HepG2 (cell line): ENCODE data around the gene MED13L.

Source experiments
- CTCF ChIP-seq: sonication (generic); formaldehyde crosslinking; IDR thresholded peaks from 2 replicates; pipeline ENCODE4 v1.5.0; 2020; ENCODE audit warnings: mild to moderate bottlenecking, missing genetic modification reagents, moderate library complexity
- HNRNPK ChIP-seq: fragments of 200-400 bp; formaldehyde crosslinking; IDR thresholded peaks from 2 replicates; pipeline ENCODE4 v1.6.1; 2018; ENCODE audit warnings: low read length, low read depth, moderate library complexity, mild to moderate bottlenecking; ENCODE audit not compliant: poor library complexity, severe bottlenecking
- IRF2 ChIP-seq: IDR thresholded peaks from 2 replicates; pipeline ENCODE4 v1.6.1; 2018; ENCODE audit warnings: missing genetic modification reagents, missing compliant biosample characterization
- MAFF ChIP-seq: IDR thresholded peaks from 2 replicates; pipeline ENCODE4 v1.6.1; 2011; ENCODE audit warnings: low read depth, low read length, improper control_type of control experiment
- MYC ChIP-seq: sonication (generic); formaldehyde crosslinking; IDR thresholded peaks from 2 replicates; pipeline ENCODE4 v1.9.0; 2021; ENCODE audit warnings: missing genetic modification reagents, borderline replicate concordance
- POLR2A ChIP-seq, 2 experiments: IDR thresholded peaks; 2 replicates each; pipeline ENCODE4 v1.6.1; 2011; ENCODE audit warnings: low read depth in 2 of 2, low read length in 2 of 2, mild to moderate bottlenecking in 1 of 2, moderate library complexity in 1 of 2; ENCODE audit not compliant: insufficient read depth in 1 of 2
- REL ChIP-seq: sonication (generic); formaldehyde crosslinking; conservative IDR thresholded peaks from 2 replicates; pipeline ENCODE4 v1.8.0; 2022; ENCODE audit warnings: mild to moderate bottlenecking, missing genetic modification reagents, moderate library complexity
- SRY ChIP-seq: sonication (generic); formaldehyde crosslinking; IDR thresholded peaks from 2 replicates; pipeline ENCODE4 v1.8.0; 2022; ENCODE audit warnings: mild to moderate bottlenecking, missing genetic modification reagents
- TERF1 ChIP-seq: sonication (generic); formaldehyde crosslinking; IDR thresholded peaks from 2 replicates; pipeline ENCODE4 v1.8.0; 2022; ENCODE audit warnings: mild to moderate bottlenecking, missing genetic modification reagents, moderate library complexity
- ZBTB44 ChIP-seq: sonication (generic); formaldehyde crosslinking; IDR thresholded peaks from 2 replicates; pipeline ENCODE4 v1.4.0; 2020; ENCODE audit warnings: missing genetic modification reagents
- ZNF510 ChIP-seq: sonication (generic); formaldehyde crosslinking; IDR thresholded peaks from 2 replicates; pipeline ENCODE4 v1.4.0; 2020; ENCODE audit warnings: low read depth, mild to moderate bottlenecking, missing genetic modification reagents
- TF ChIP-seq, protein P1 (sequence below): sonication (generic); formaldehyde crosslinking; IDR thresholded peaks from 2 replicates; pipeline ENCODE4 v1.4.0; 2020; ENCODE audit warnings: missing genetic modification reagents, borderline replicate concordance
- TF ChIP-seq, protein P2 (sequence below): sonication (generic); formaldehyde crosslinking; IDR thresholded peaks from 2 replicates; pipeline ENCODE4 v1.4.0; 2020; ENCODE audit warnings: mild to moderate bottlenecking, low read depth, missing genetic modification reagents

DNA sequence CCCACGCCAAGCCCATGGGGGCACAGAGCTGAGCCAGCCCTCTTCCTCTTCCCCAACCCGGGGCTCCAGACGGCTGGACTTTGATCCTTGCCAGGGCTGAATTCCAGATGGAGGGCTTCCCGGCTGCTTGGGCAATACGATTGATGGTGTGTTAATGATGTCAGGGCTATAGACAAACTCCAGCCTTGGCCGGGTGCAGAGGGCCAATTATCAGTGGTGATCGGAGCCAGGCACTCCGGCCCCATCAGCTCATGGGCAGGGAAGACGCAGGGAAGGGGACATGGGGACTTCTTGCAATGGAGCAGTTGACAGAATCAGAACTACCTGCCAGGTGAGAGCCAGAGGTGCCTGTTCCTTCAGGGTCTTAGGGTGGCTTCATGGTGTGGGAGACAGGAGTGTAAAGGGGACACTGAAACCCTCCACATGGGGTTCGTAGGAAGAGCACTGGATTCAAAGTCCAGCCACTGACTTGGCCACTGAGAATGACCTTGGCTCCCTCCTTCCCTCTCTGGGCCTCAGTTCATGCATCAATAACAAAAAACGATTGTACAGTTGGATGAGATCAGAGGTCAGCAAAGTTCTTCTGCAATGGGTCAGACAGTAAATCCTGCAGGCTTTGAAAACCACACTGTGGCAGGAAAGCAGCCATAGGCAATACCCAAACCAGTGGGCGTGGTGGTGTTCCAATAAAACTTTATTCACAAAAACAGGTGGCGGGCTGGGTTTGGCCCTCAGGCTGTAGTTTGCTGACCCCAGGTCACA is 333.7 kb downstream of the MED13L start:
- no peak for TF ChIP-seq ZNF510 (CRISPR knock-in tag)
- TF ChIP-seq CTCF, result no peak
- TF ChIP-seq ZBTB44 (CRISPR knock-in tag), result no peak
- TF ChIP-seq, protein P1, sequence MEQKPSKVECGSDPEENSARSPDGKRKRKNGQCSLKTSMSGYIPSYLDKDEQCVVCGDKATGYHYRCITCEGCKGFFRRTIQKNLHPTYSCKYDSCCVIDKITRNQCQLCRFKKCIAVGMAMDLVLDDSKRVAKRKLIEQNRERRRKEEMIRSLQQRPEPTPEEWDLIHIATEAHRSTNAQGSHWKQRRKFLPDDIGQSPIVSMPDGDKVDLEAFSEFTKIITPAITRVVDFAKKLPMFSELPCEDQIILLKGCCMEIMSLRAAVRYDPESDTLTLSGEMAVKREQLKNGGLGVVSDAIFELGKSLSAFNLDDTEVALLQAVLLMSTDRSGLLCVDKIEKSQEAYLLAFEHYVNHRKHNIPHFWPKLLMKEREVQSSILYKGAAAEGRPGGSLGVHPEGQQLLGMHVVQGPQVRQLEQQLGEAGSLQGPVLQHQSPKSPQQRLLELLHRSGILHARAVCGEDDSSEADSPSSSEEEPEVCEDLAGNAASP (CRISPR knock-in tag), result no peak
- 0 out of 2 replicates have a peak, but pooled peaks have one; percentile 15 for TF ChIP-seq MYC (CRISPR knock-in tag)
- no peak for TF ChIP-seq REL (CRISPR knock-in tag)
- TF ChIP-seq, protein P2, sequence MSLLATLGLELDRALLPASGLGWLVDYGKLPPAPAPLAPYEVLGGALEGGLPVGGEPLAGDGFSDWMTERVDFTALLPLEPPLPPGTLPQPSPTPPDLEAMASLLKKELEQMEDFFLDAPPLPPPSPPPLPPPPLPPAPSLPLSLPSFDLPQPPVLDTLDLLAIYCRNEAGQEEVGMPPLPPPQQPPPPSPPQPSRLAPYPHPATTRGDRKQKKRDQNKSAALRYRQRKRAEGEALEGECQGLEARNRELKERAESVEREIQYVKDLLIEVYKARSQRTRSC (CRISPR knock-in tag), result no peak
- TF ChIP-seq IRF2 (CRISPR knock-in tag), result no peak
- TF ChIP-seq MAFF, result no peak
- TF ChIP-seq TERF1 (CRISPR knock-in tag), result no peak
- TF ChIP-seq SRY (CRISPR knock-in tag), result no peak
- TF ChIP-seq POLR2A (IDR thresholded peaks at IDR 0.05; ENCODE audit: insufficient read depth in 1 of 2, low read depth in 2 of 2, low read length in 2 of 2), result no peak
- no peak for TF ChIP-seq HNRNPK
